GM12878 (cell line): ENCODE data around the gene RAD9A. TPM values are rescaled to one million over a fixed set of nuclear protein-coding genes. Genes with fewer than 3 reads are reported as not detected.

Experiments
- EGR1 ChIP-seq, 2 experiments: IDR thresholded peaks; 1 replicate in 1 of 2; 2 replicates in 1 of 2; pipeline ENCODE4 v1.6.1; 2011 to 2012; ENCODE audit warnings: low read depth in 2 of 2, low read length in 2 of 2, borderline replicate concordance in 1 of 2, mild to moderate bottlenecking in 1 of 2, moderate library complexity in 1 of 2
- FOS ChIP-seq: IDR thresholded peaks from 3 replicates; pipeline ENCODE4 v1.6.1; 2011; ENCODE audit warnings: borderline replicate concordance; ENCODE audit not compliant: insufficient read length; ENCODE audit errors: extremely low read depth
- IKZF2 ChIP-seq, 2 experiments: fragments of 450-650 bp; IDR thresholded peaks; 2 replicates each; pipeline ENCODE4 v1.6.1; 2017; ENCODE audit warnings: mild to moderate bottlenecking in 2 of 2, moderate library complexity in 2 of 2
- NFYB ChIP-seq: IDR thresholded peaks from 2 replicates; pipeline ENCODE4 v1.6.1; 2011; ENCODE audit warnings: low read depth, mild to moderate bottlenecking, low read length, improper control_type of control experiment, moderate library complexity; ENCODE audit not compliant: insufficient read depth
- NR2F1 ChIP-seq: fragments of 450-650 bp; conservative IDR thresholded peaks from 2 replicates; pipeline ENCODE4 v1.6.1; 2017; ENCODE audit warnings: mild to moderate bottlenecking
- NRF1 ChIP-seq: conservative IDR thresholded peaks from 2 replicates; pipeline ENCODE4 v1.6.1; 2011; ENCODE audit warnings: mild to moderate bottlenecking, low read depth, low read length, improper control_type of control experiment
- SMARCA5 ChIP-seq: fragments of 450-650 bp; IDR thresholded peaks from 2 replicates; pipeline ENCODE4 v1.6.1; 2017; ENCODE audit warnings: mild to moderate bottlenecking
- SMC3 ChIP-seq: IDR thresholded peaks from 2 replicates; pipeline ENCODE4 v1.6.1; 2011; ENCODE audit warnings: low read length, improper control_type of control experiment, borderline replicate concordance
- SPI1 ChIP-seq: IDR thresholded peaks from 2 replicates; pipeline ENCODE4 v1.6.1; 2011; ENCODE audit warnings: low read depth, mild to moderate bottlenecking, low read length, moderate library complexity, borderline replicate concordance; ENCODE audit not compliant: insufficient read depth
- SREBF1 ChIP-seq: IDR thresholded peaks from 2 replicates; pipeline ENCODE4 v1.6.1; 2012; ENCODE audit warnings: mild to moderate bottlenecking, low read length
- STAT1 ChIP-seq: fragments of 450-650 bp; conservative IDR thresholded peaks from 2 replicates; pipeline ENCODE4 v1.6.1; 2014; ENCODE audit warnings: antibody characterized with exemption, mild to moderate bottlenecking
- TCF3 ChIP-seq: IDR thresholded peaks from 2 replicates; pipeline ENCODE4 v1.6.1; 2012; ENCODE audit warnings: low read depth, mild to moderate bottlenecking, low read length, borderline replicate concordance; ENCODE audit not compliant: insufficient read depth
- ZNF207 ChIP-seq: fragments of 450-650 bp; IDR thresholded peaks from 2 replicates; pipeline ENCODE4 v1.6.1; 2014; ENCODE audit warnings: antibody characterized with exemption, mild to moderate bottlenecking, borderline replicate concordance
- polyA plus RNA-seq, 11 experiments: library from polyadenylated mRNA; depleted of rRNA in 4 of 11; unstranded in 6 of 11; stranded (reverse) in 5 of 11; fragments of >200 nt; fragmentation: Nextera tagmentation in 4 of 11; fragmentation: Illumina TruSeq in 1 of 11; extraction: Ambion mirVana in 4 of 11; extraction: Trizol in 1 of 11; gene quantifications; 1 replicate in 1 of 11; 2 replicates in 10 of 11; pipeline versions ENCODE4 v1.2.1 to v1.2.3, GENCODE V29; 2011 to 2016; ENCODE audit warnings: inconsistent platforms in 2 of 11, missing spikeins in 2 of 11, low read depth in 1 of 11
- total RNA-seq, 4 experiments: library from RNA; depleted of rRNA in 3 of 4; stranded (reverse); fragments of >200 nt in 3 of 4; fragmentation: Illumina TruSeq in 1 of 4; extraction: Trizol in 1 of 4; gene quantifications; 2 replicates each; pipeline versions ENCODE4 v1.2.1 to v1.2.3, GENCODE V29; 2013 to 2021
- TF ChIP-seq, protein P1 (sequence below): fragments of 450-650 bp; IDR thresholded peaks from 2 replicates; pipeline ENCODE4 v1.6.1; 2016; ENCODE audit warnings: mild to moderate bottlenecking
- TF ChIP-seq, protein P2 (sequence below): IDR thresholded peaks from 2 replicates; pipeline ENCODE4 v1.6.1; 2012; ENCODE audit warnings: low read depth, low read length, improper control_type of control experiment
- TF ChIP-seq, protein P3 (sequence below): fragments of 450-650 bp; IDR thresholded peaks from 2 replicates; pipeline ENCODE4 v1.6.1; 2016; ENCODE audit warnings: mild to moderate bottlenecking
- TF ChIP-seq, protein P4 (sequence below): fragments of 450-650 bp; formaldehyde crosslinking; IDR thresholded peaks from 2 replicates; pipeline ENCODE4 v1.4.0; 2022; ENCODE audit warnings: mild to moderate bottlenecking, moderate library complexity
- TF ChIP-seq, protein P5 (sequence below): fragments of 150-350 bp; IDR thresholded peaks from 2 replicates; pipeline ENCODE4 v1.6.1; 2014; ENCODE audit warnings: mild to moderate bottlenecking, low read depth, low read length
- TF ChIP-seq, protein P6 (sequence below): IDR thresholded peaks from 2 replicates; pipeline ENCODE4 v1.6.1; 2011; ENCODE audit warnings: low read depth, mild to moderate bottlenecking, low read length, moderate library complexity, borderline replicate concordance; ENCODE audit errors: extremely low read depth

The RAD9A gene
- total and polyA plus RNA-seq, 10 of the 15 experiments (the other 5 are each of a cell fraction or from before 2014, with no cell fraction given): 1.1 to 36.2 (median 19.8) TPM

DNA sequence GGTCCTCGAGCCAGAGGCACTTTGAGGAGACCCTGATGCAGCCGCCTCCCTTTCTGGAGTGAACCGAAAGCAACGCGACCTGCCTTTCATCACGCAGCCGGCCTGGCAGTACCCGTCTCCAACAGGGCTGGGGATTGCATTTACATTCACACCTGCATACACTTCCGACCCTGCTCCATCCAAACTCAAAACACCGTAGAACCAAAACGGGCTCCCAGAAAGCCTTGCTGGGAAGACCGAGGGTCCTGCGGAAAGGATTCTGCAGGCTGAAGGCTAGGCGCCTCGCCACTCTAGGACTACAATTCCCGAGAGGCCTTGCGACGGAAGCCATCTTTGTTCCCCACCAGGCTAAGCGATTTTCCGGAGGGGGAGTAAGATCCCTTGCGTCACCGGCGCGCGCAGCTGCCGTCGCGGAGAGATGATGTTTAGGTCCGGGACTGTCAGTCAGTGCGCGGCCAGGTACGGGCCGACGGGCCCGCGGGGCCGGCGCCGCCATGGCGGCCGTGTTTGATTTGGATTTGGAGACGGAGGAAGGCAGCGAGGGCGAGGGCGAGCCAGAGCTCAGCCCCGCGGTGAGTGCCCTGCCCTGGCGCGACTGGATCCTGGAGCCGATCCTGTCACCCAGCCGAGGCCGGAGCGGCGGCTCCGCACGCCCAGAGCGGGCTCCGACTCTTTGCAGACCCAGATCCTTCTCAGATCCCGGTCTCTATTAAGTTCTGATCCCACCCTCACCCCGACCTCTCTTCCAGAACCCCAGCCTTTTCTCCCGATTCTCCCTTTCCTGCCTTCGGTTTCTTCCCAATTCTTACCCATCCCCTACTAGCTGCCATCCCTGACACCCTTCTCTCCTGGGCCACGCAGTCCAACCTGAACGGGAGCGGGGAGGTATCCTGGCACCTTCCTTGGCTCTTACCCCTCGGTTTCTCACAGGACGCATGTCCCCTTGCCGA, 36.5 kb downstream of the RAD9A start, which contains the start of gene RPS6KB2 (continued):
- TF ChIP-seq, protein P1, sequence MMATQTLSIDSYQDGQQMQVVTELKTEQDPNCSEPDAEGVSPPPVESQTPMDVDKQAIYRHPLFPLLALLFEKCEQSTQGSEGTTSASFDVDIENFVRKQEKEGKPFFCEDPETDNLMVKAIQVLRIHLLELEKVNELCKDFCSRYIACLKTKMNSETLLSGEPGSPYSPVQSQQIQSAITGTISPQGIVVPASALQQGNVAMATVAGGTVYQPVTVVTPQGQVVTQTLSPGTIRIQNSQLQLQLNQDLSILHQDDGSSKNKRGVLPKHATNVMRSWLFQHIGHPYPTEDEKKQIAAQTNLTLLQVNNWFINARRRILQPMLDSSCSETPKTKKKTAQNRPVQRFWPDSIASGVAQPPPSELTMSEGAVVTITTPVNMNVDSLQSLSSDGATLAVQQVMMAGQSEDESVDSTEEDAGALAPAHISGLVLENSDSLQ: peak; percentile 97
- TF ChIP-seq FOS (no peak), SMARCA5 (no peak), NR2F1 (no peak), SMC3 (0 out of 2 replicates have a peak, but pooled peaks have one; percentile 4), NFYB (no peak), EGR1 (IDR thresholded peaks at IDR 0.05; ENCODE audit: borderline replicate concordance in 1 of 2, low read depth in 2 of 2, low read length in 2 of 2) (peak in 1 of 2 experiments; percentile 51; a peak in 1 of 3 replicates), NRF1 (no peak), TCF3 (peak; percentile 70; the same call in 1 of the 2 replicates), SPI1 (no peak), SREBF1 (peak; percentile 57; the same call in 1 of the 2 replicates), ZNF207 (peak; percentile 96; the same call in 1 of the 2 replicates), IKZF2 (IDR thresholded peaks at IDR 0.05) (no peak), STAT1 (peak; percentile 81; the same call in 1 of the 2 replicates)
- TF ChIP-seq, protein P2, sequence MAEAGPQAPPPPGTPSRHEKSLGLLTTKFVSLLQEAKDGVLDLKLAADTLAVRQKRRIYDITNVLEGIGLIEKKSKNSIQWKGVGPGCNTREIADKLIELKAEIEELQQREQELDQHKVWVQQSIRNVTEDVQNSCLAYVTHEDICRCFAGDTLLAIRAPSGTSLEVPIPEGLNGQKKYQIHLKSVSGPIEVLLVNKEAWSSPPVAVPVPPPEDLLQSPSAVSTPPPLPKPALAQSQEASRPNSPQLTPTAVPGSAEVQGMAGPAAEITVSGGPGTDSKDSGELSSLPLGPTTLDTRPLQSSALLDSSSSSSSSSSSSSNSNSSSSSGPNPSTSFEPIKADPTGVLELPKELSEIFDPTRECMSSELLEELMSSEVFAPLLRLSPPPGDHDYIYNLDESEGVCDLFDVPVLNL: peak; percentile 50; the same call in 1 of the 2 replicates
- TF ChIP-seq, protein P3, sequence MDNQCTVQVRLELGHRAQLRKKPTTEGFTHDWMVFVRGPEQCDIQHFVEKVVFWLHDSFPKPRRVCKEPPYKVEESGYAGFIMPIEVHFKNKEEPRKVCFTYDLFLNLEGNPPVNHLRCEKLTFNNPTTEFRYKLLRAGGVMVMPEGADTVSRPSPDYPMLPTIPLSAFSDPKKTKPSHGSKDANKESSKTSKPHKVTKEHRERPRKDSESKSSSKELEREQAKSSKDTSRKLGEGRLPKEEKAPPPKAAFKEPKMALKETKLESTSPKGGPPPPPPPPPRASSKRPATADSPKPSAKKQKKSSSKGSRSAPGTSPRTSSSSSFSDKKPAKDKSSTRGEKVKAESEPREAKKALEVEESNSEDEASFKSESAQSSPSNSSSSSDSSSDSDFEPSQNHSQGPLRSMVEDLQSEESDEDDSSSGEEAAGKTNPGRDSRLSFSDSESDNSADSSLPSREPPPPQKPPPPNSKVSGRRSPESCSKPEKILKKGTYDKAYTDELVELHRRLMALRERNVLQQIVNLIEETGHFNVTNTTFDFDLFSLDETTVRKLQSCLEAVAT: 0 out of 2 replicates have a peak, but pooled peaks have one; percentile 48
- TF ChIP-seq, protein P4, sequence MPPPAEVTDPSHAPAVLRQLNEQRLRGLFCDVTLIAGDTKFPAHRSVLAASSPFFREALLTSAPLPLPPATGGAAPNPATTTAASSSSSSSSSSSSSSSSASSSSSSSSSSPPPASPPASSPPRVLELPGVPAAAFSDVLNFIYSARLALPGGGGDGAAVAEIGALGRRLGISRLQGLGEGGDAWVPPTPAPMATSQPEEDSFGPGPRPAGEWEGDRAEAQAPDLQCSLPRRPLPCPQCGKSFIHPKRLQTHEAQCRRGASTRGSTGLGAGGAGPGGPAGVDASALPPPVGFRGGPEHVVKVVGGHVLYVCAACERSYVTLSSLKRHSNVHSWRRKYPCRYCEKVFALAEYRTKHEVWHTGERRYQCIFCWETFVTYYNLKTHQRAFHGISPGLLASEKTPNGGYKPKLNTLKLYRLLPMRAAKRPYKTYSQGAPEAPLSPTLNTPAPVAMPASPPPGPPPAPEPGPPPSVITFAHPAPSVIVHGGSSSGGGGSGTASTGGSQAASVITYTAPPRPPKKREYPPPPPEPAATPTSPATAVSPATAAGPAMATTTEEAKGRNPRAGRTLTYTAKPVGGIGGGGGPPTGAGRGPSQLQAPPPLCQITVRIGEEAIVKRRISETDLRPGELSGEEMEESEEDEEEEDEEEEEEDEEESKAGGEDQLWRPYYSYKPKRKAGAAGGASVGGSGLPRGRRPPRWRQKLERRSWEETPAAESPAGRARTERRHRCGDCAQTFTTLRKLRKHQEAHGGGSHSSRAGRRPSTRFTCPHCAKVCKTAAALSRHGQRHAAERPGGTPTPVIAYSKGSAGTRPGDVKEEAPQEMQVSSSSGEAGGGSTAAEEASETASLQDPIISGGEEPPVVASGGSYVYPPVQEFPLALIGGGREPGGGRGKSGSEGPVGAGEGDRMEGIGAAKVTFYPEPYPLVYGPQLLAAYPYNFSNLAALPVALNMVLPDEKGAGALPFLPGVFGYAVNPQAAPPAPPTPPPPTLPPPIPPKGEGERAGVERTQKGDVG (CRISPR knock-in tag): no peak
- TF ChIP-seq, protein P5, sequence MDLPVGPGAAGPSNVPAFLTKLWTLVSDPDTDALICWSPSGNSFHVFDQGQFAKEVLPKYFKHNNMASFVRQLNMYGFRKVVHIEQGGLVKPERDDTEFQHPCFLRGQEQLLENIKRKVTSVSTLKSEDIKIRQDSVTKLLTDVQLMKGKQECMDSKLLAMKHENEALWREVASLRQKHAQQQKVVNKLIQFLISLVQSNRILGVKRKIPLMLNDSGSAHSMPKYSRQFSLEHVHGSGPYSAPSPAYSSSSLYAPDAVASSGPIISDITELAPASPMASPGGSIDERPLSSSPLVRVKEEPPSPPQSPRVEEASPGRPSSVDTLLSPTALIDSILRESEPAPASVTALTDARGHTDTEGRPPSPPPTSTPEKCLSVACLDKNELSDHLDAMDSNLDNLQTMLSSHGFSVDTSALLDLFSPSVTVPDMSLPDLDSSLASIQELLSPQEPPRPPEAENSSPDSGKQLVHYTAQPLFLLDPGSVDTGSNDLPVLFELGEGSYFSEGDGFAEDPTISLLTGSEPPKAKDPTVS: no peak
- TF ChIP-seq, protein P6, sequence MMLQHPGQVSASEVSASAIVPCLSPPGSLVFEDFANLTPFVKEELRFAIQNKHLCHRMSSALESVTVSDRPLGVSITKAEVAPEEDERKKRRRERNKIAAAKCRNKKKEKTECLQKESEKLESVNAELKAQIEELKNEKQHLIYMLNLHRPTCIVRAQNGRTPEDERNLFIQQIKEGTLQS: peak; percentile 97
